Adrenal gland (tissue), 5 donors: ENCODE measurements around the gene CYP27B1.

Experiments
- CTCF ChIP-seq, 6 experiments: fragments of 450-650 bp in 4 of 6; fragments of 200-600 bp in 2 of 6; sonication (generic) in 1 of 6; IDR thresholded peaks; 1 replicate in 5 of 6; 2 replicates in 1 of 6; pipeline versions ENCODE4 v1.5.1 to v1.8.0; 2016 to 2021; ENCODE audit warnings: antibody characterized with exemption in 6 of 6, mild to moderate bottlenecking in 2 of 6, moderate library complexity in 1 of 6
- POLR2A ChIP-seq, 2 donors: fragments of 450-650 bp; IDR thresholded peaks; one replicate each; pipeline ENCODE4 v1.6.1; 2017; ENCODE audit warnings: antibody characterized with exemption in 2 of 2, mild to moderate bottlenecking in 2 of 2, moderate library complexity in 1 of 2
- donor health status: DM: no; HTN: no; CAD: no.

GRCh38 chr12:57782243-57782607, 15.3 kb upstream of the CYP27B1 start:
- TF ChIP-seq CTCF (IDR thresholded peaks at IDR 0.05) = no peak
- no peak for TF ChIP-seq POLR2A (IDR thresholded peaks at IDR 0.05)
